GM20000 (cell line): ENCODE results near the gene B4GALT1.
"Not testable (repeated sequence)": the region's sequence is repeated elsewhere in the genome, so short reads cannot be mapped to it uniquely, and the experiment has no call there.

Experiments
- DNase-seq: peaks from one replicate; pipeline ENCODE4 v3.0.0; 2012; ENCODE audit warnings: low spot score
- CTCF ChIP-seq: IDR thresholded peaks from 2 replicates; pipeline ENCODE4 v1.5.1; 2012; ENCODE audit warnings: mild to moderate bottlenecking, control low read depth; ENCODE audit errors: extremely low read depth, missing control alignments

Gene B4GALT1

DNA sequence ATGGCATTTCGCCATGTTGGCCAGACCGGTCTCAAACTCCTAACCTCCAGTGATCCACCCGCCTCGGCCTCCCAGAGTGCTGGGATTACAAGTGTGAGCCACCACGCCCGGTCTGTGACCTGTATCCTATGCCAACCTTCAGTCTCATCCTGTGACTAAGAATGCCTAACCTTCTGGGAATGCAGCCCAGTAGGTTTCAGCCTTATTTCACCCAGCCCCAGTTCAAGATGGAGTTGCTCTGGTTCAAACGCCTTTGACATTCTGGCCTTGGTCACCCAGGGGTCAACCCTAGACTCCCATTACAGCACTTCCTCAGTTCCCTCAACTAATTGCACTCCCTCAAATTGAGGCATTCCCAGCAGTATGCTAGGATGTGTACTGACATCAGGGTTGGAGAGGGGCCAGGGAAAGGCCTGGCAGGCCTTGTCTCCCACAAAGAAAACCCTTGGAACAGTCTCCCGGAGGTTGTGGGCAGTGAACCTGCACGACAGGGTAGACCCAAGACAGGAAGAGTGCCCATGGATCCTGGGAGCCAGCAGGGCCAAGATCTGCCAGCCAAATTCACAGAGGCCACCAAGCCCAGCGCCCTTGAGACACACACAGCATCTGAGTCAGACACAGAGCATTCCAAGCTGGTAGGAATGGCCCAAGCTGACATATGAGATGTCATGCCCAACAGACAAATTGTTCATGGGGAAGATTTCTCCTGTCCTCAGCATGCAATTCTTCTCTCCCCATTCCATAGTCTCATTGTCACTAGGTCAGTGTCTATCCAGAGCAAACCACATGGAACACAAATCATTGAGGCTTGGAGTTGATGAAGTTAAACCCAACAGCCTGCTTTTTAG, 65.8 kb downstream of the B4GALT1 start:
- DNase-seq: no peak
- TF ChIP-seq CTCF: no peak

- no peak for TF ChIP-seq CTCF
- DNase-seq: no peak
These were observed 67.4 kb downstream of the B4GALT1 start for GRCh38 chr9:33099754-33100153.

DNA sequence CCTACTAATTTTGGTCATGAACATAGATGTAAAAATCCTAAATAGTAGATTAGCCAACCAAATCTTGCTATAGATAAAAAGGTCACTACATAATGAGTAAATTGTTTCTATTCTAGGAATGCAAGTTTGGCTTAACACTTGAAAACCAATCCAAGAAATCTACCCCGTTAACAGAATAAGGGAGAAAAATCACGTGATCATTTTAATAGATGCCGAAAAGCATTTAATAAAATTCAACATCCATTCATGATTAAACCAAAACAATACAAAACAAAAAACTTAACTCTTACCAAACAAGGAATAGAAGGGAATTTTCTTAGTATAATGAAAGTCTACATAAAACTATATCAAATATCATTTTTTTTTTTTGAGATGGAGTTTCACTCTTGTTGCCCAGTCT, 69.9 kb downstream of the B4GALT1 start:
- TF ChIP-seq CTCF: no peak
- no peak for DNase-seq

DNA sequence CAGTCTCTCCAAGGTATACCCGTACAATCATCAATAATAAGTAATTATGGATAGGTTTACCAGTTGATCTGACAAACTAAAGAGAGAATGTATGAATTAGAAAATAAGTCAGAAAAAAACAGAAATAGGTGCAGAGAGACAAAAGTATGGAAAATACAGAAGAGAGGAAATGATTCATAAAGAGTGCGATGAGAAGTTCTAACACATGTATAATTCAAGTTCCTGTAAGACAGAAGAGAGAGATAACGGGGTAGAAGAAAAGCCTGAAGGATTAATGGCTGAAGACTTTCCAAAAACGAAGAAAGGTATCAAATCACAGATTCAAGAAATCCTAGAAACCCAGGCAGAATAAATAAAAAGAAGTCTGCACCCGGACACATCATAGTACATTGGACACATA, 74.5 kb downstream of the B4GALT1 start:
- TF ChIP-seq CTCF: no peak
- DNase-seq: no peak

DNA sequence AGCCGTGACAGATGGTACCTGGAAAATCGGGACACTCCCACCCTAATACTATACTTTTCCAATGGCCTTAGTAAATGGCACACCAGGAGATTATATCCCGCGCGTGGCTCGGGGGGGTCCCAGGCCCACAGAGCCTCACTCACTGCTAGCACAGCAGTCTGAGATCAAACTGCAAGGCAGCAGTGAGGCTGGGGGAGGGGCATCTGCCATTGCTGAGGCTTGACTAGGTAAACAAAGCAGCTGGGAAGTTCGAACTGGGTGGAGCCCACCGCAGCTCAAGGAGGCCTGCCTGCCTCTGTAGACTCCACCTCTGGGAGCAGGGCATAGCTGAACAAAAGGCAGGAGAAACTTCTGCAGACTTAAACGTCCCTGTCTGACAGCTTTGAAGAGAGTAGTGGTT, 81.5 kb downstream of the B4GALT1 start:
- DNase-seq: not testable (repeated sequence)

GRCh38 chr9:33082538-33083326, 84.4 kb downstream of the B4GALT1 start:
- no peak for DNase-seq
- no peak for TF ChIP-seq CTCF

DNA sequence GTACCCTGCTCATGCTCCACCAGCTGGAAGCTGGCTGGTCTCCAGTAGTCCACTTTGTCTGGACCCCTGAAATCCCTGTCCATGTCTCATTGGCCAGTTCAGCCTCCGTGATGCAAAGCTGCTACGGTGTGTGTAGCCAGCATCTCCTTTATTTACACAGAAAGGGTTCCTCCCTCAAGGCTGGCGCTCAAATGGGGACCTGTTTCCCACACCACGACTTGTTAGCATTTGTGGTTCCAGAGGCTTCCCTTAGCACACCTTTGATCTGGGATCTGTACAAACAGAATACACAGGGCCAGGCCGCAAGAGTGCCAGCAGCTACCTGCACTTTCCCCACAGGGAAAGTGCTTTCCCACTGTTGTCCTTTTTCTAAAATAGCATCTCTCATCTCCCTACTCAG, 85.0 kb downstream of the B4GALT1 start:
- no peak for TF ChIP-seq CTCF
- no peak for DNase-seq
